Measurements from ENCODE around the gene MRPL36. TPM values are rescaled to one million over a fixed set of nuclear protein-coding genes. Genes with fewer than 3 reads are reported as not detected.

The MRPL36 gene
- total and polyA plus RNA-seq, 2 donors from 2014 or later: 29.6 to 96.7 TPM

GRCh38 chr5:1783216-1783554 lies 16.5 kb downstream of the MRPL36 start:
- peak overlapping the region in 1 of 2 donors; percentile 19 for H3K27ac ChIP-seq (ENCODE audit: low read depth in 2 of 2, low read length in 2 of 2)
- no peak for FAIRE-seq

GRCh38 chr5:1782385-1783215 lies 17.0 kb downstream of the MRPL36 start:
- no peak for FAIRE-seq
- H3K27me3 ChIP-seq (ENCODE audit: control insufficient read depth, insufficient read depth, low read length): no peaks in the 10 kb centered on the region
- intact Hi-C loops (cut with DNase I): no loop called here
- H3K27ac ChIP-seq (ENCODE audit: low read depth in 2 of 2, low read length in 2 of 2): peak overlapping the region in 1 of 2 donors; percentile 19
- no peak overlapping the region for H3K9ac ChIP-seq (ENCODE audit: low read length in 3 of 3)
- DNase-seq: peak in 1 of 5 donors; percentile 32
- H3K4me1 ChIP-seq (ENCODE audit: control insufficient read depth in 2 of 3, insufficient read depth in 2 of 3, low read depth in 1 of 3, low read length in 3 of 3): peaks cover 0 to 5% (median 4%) of the 10 kb centered on the region in 3 donors
- H3K4me3 ChIP-seq (ENCODE audit: low read length in 3 of 3): no peak overlapping the region
- no peak for TF ChIP-seq CTCF (IDR thresholded peaks at IDR 0.05; ENCODE audit: borderline replicate concordance, extremely low read depth, insufficient read depth)
- no peaks in the 10 kb centered on the region for H3K9me3 ChIP-seq (ENCODE audit: control insufficient read depth in 2 of 3, insufficient read depth in 1 of 3, low read length in 3 of 3)
- H3K36me3 ChIP-seq (ENCODE audit: control insufficient read depth in 2 of 3, insufficient read depth in 3 of 3, low read length in 3 of 3): no peaks in the 10 kb centered on the region

More at GRCh38 chr5:1783216-1783554, 16.5 kb downstream of the MRPL36 start:
- no peaks in the 10 kb centered on the region for H3K36me3 ChIP-seq (ENCODE audit: control insufficient read depth in 2 of 3, insufficient read depth in 3 of 3, low read length in 3 of 3)
- peak; percentile 63 to 82 (median 71) for DNase-seq
- intact Hi-C loops (cut with DNase I): no loop called here
- no peaks in the 10 kb centered on the region for H3K9me3 ChIP-seq (ENCODE audit: control insufficient read depth in 2 of 3, insufficient read depth in 1 of 3, low read length in 3 of 3)
- TF ChIP-seq CTCF (IDR thresholded peaks at IDR 0.05; ENCODE audit: borderline replicate concordance, extremely low read depth, insufficient read depth): no peak
- H3K9ac ChIP-seq (ENCODE audit: low read length in 3 of 3): no peak overlapping the region
- peaks cover 0 to 5% (median 4%) of the 10 kb centered on the region in 3 donors for H3K4me1 ChIP-seq (ENCODE audit: control insufficient read depth in 2 of 3, insufficient read depth in 2 of 3, low read depth in 1 of 3, low read length in 3 of 3)
- H3K27me3 ChIP-seq (ENCODE audit: control insufficient read depth, insufficient read depth, low read length): no peaks in the 10 kb centered on the region
- H3K4me3 ChIP-seq (ENCODE audit: low read length in 3 of 3): no peak overlapping the region

- Histone ChIP-seq H3K27me3 (ENCODE audit: control insufficient read depth, insufficient read depth, low read length) (no peaks in the 10 kb centered on the region), H3K9ac (ENCODE audit: low read length in 3 of 3) (no peak overlapping the region), H3K4me3 (ENCODE audit: low read length in 3 of 3) (no peak overlapping the region), H3K9me3 (ENCODE audit: control insufficient read depth in 2 of 3, insufficient read depth in 1 of 3, low read length in 3 of 3) (no peaks in the 10 kb centered on the region), H3K27ac (ENCODE audit: low read depth in 2 of 2, low read length in 2 of 2) (no peak overlapping the region), H3K36me3 (ENCODE audit: control insufficient read depth in 2 of 3, insufficient read depth in 3 of 3, low read length in 3 of 3) (no peaks in the 10 kb centered on the region), H3K4me1 (ENCODE audit: control insufficient read depth in 2 of 3, insufficient read depth in 2 of 3, low read depth in 1 of 3, low read length in 3 of 3) (peaks cover 0 to 5% (median 4%) of the 10 kb centered on the region in 3 donors)
- intact Hi-C loops (cut with DNase I): no loop called here
- DNase-seq (peak in 2 of 5 donors; percentile 31 to 49), FAIRE-seq (no peak)
- no peak for TF ChIP-seq CTCF (IDR thresholded peaks at IDR 0.05; ENCODE audit: borderline replicate concordance, extremely low read depth, insufficient read depth)
Measured at GRCh38 chr5:1781726-1782384, 17.8 kb downstream of the MRPL36 start.
